Mucosa of descending colon (tissue), 3 donors: ENCODE measurements around the gene MYLK. TPM values are rescaled to one million over a fixed set of nuclear protein-coding genes. Genes with fewer than 3 reads are reported as not detected.
A peak's percentile ranks its signal among the peaks of the same experiment; 100 is the strongest.

Experiments
- ATAC-seq: fragments of 200-7000 bp; cut with Tn5 transposase; one replicate; pipeline ENCODE4 v1.9.1; 2020; ENCODE audit warnings: mild to moderate bottlenecking, moderate library complexity
- DNase-seq, 3 donors: peaks; one replicate each; pipeline ENCODE4 v3.0.0-alpha.2; 2020
- H3K36me3 ChIP-seq: fragments of 200-600 bp; one replicate; pipeline ENCODE4 v1.8.0; 2021; ENCODE audit warnings: low read depth, mild to moderate bottlenecking
- H3K4me1 ChIP-seq: fragments of 200-600 bp; one replicate; pipeline ENCODE4 v1.8.0; 2021; ENCODE audit warnings: low read depth, mild to moderate bottlenecking
- H3K4me3 ChIP-seq: fragments of 200-600 bp; one replicate; pipeline ENCODE4 v1.8.0; 2021; ENCODE audit warnings: mild to moderate bottlenecking
- H3K9me3 ChIP-seq: fragments of 200-600 bp; one replicate; pipeline ENCODE4 v1.8.0; 2021; ENCODE audit warnings: mild to moderate bottlenecking
- intact Hi-C, 2 donors: fragments of 100-400 bp; cut with DNase I in 1 of 2; cut with micrococcal nuclease in 1 of 2; formaldehyde crosslinking; loops; one replicate each; pipeline versions ENCODE4 v1.11.0 to v1.11.1; 2022; cut with DNase I, micrococcal nuclease
- total RNA-seq, 3 donors: library from RNA; stranded (reverse); fragmentation: NEBNext Ultra II Directional in 2 of 3; extraction: Animal tissue kit (Norgen Biotek cat#: 25700) in 2 of 3; gene quantifications; one replicate each; pipeline versions ENCODE4 v1.2.1 to v1.2.4, GENCODE V29; 2021 to 2023
- TF ChIP-seq, protein P1 (sequence below): fragments of 200-600 bp; IDR thresholded peaks from one replicate; pipeline ENCODE4 v1.8.0; 2022; ENCODE audit warnings: antibody characterized with exemption, mild to moderate bottlenecking
- donor health status: DM: no; HTN: no; CAD: no; lungs with moderate emphysema.
- donor health status: DM: no; HTN: no; CAD: no.
- donor health status: DM: no; HTN: yes; CAD: no.

The MYLK gene
- total RNA-seq, 3 donors from 2014 or later, result 157 to 1,614 (median 175) TPM

DNA sequence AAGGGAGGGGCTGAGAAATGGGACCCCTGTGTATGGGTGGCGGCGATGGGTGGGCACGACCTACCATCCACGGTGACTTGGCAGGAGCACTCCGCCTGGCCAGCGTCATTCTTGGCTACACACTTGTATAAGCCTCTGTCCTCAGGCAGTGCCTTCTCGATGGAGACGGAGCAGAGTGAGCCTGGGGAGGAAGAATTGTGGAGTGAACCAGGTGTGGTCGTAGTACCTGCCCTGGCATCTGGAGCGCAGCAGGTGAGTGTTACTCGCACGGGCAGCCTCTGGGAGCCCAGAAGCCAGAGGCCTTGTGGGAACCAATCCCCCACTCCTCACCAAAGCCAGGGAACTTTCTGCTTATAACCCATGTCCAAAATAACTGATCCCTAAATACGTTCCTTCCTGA, 191.5 kb downstream of the MYLK start:
- ATAC-seq, result no peak
- intact Hi-C loops, result no loop called here
- TF ChIP-seq, protein P1, sequence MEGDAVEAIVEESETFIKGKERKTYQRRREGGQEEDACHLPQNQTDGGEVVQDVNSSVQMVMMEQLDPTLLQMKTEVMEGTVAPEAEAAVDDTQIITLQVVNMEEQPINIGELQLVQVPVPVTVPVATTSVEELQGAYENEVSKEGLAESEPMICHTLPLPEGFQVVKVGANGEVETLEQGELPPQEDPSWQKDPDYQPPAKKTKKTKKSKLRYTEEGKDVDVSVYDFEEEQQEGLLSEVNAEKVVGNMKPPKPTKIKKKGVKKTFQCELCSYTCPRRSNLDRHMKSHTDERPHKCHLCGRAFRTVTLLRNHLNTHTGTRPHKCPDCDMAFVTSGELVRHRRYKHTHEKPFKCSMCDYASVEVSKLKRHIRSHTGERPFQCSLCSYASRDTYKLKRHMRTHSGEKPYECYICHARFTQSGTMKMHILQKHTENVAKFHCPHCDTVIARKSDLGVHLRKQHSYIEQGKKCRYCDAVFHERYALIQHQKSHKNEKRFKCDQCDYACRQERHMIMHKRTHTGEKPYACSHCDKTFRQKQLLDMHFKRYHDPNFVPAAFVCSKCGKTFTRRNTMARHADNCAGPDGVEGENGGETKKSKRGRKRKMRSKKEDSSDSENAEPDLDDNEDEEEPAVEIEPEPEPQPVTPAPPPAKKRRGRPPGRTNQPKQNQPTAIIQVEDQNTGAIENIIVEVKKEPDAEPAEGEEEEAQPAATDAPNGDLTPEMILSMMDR, result no peak
- Histone ChIP-seq H3K4me1 (peaks cover 3% of the 10 kb centered on the region), H3K36me3 (no peaks in the 10 kb centered on the region), H3K9me3 (no peaks in the 10 kb centered on the region), H3K4me3 (no peak overlapping the region)
- DNase-seq, result no peak

DNA sequence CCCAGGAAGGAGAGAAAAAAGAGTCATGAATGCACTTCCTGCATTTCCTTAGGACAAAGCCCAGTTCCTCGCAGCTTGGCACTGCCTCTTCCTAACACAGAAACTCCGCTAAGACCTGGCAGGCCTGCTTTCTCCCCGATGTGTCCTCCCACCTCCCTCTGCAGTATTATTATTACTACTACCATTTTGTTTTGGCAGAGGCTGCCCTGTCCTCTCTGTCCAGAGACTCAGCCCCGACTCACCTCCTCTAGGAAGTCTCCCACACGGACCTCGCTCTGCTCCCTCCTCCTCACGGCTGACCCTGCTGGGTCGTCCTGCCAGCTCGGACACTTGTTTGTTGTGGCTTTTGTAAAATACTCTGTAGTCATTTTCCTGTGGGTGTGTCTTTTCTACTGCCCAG, 192.1 kb downstream of the MYLK start:
- TF ChIP-seq, protein P1, result no peak
- Histone ChIP-seq H3K4me3 (no peak overlapping the region), H3K9me3 (no peaks in the 10 kb centered on the region), H3K36me3 (no peaks in the 10 kb centered on the region), H3K4me1 (peaks cover 3% of the 10 kb centered on the region)
- DNase-seq, result no peak
- ATAC-seq, result no peak
- intact Hi-C loops, result no loop called here

- H3K36me3 ChIP-seq, result no peaks in the 10 kb centered on the region
- ATAC-seq (no peak), DNase-seq (no peak)
- H3K4me1 ChIP-seq, result peaks cover 3% of the 10 kb centered on the region
- H3K4me3 ChIP-seq, result no peak overlapping the region
- no peaks in the 10 kb centered on the region for H3K9me3 ChIP-seq
- intact Hi-C loops, result no loop called here
- TF ChIP-seq, protein P1, result no peak
These were observed 194.3 kb downstream of the MYLK start for GRCh38 chr3:123689831-123690230.

- H3K9me3 ChIP-seq, result no peaks in the 10 kb centered on the region
- no peaks in the 10 kb centered on the region for H3K36me3 ChIP-seq
- ATAC-seq, result peak; percentile 37
- H3K4me3 ChIP-seq, result no peak overlapping the region
- intact Hi-C loops, result no loop called here
- H3K4me1 ChIP-seq, result peaks cover 3% of the 10 kb centered on the region
- TF ChIP-seq, protein P1, result no peak
- no peak for DNase-seq
These were observed 195.8 kb downstream of the MYLK start for GRCh38 chr3:123688241-123688747.

DNA sequence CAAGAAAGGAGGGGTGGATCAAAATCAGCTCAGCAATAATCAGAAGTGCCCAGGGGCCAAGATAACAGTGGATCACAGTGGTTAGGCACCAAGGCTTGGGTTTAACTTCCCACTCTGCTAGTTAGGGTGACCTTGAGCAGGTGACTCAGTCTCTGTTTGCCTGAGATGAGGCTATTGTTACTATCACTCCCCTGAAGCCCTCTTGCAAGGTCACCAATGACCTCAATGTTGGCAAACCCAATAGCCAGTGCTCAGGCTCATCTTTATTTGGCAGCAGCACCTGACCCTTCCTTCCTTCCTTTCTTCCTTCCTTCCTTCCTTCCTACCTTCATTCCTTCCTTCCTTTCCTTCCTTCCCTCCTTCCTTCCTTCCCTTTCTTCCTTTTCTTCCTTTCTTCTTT, 196.8 kb downstream of the MYLK start:
- H3K4me1 ChIP-seq, result peaks cover 3% of the 10 kb centered on the region
- no peaks in the 10 kb centered on the region for H3K36me3 ChIP-seq
- DNase-seq, result no peak
- no peak overlapping the region for H3K4me3 ChIP-seq
- intact Hi-C loops, result no loop called here
- TF ChIP-seq, protein P1, result no peak
- no peak for ATAC-seq
- no peaks in the 10 kb centered on the region for H3K9me3 ChIP-seq

DNA sequence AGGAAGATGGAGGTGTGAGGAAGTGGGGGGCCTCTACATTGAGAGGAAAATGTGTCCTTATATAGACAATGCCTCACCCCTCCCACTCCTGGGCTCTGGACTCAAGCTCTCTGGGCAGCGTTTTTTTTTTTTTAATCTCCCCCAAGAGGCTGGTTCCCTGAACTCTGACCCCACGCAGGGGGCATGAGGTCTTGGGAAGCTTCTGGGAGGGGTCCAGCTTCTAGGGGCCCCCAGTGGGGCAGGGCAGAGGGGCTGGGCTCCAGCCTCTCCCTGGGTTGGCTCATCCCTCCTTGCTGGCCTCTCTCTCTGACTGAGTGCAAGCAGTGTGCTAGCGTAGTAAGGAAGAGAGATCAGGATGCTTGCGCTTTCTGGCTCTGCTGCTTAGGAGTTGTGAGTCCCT, 197.9 kb downstream of the MYLK start:
- Histone ChIP-seq H3K9me3 (no peaks in the 10 kb centered on the region), H3K4me3 (no peak overlapping the region), H3K4me1 (peaks cover 3% of the 10 kb centered on the region), H3K36me3 (no peaks in the 10 kb centered on the region)
- DNase-seq (no peak), ATAC-seq (no peak)
- intact Hi-C loops, result no loop called here
- TF ChIP-seq, protein P1, result no peak
